ENCODE results near the gene CCDC92B.

Gene CCDC92B

DNA sequence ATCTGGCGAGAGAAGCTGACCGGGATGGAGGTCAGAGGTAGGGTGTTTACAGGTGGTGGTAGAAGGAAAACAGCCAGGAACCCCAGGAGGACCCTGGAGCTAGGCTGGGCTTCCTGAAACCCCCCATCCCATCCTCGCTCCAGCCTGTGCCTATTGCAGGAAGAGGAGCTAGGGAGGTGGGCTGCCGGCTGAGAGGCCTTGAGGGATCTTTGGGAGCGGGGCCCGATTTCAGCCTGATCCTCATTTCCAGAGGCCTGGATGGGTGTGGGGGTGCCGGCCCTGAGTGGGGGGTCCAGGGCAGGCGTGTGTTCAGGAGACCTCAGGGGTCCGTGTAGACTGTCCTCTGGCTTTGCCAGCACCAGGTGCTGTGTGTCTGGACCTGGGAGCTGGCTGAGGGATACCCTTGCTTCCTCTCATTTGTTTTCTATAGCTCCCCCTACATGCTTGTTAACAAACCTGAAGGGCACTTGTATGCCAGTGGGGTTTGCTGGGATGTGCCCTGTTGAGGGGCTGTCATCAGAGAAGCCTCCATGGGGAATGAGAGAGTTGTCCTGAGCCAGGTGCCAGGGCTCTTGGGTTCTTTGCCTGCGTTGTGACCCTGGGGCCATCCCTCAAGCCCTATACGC is 27.9 kb upstream of the CCDC92B start:
- DNase-seq, result no peak

DNA sequence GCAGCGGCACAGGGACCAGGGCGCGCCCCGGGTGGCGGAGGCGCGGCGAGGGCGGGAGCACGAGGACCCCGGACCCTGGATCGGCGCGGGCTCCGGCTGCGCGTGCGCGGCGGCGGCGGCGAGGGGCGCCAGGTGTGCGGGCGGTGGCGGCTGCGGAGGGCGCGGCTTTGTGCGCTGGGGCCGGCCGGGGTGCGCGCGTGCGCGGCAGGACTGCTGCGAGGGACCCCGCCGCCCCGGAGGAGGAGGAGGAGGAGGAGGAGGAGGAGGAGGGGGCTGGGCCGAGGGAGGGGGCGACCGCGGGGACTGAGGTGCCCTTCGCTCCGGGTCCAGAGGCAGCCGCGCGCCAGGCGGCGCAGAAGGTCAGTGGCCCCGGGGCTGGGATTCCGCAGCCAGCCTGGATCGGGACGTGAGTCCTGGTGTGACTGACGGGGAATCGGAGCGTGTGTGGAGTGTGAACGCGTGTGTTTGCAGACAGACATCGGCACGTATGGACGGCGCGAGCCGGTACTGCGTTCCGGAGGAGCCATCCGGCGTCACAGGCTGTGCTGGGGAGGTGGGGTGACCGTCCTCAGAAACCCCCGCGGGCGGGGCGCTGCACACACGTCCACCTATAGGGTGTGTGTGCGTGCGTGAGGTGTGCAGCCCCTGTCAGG is 27.3 kb upstream of the CCDC92B start:
- no peak for DNase-seq

DNA sequence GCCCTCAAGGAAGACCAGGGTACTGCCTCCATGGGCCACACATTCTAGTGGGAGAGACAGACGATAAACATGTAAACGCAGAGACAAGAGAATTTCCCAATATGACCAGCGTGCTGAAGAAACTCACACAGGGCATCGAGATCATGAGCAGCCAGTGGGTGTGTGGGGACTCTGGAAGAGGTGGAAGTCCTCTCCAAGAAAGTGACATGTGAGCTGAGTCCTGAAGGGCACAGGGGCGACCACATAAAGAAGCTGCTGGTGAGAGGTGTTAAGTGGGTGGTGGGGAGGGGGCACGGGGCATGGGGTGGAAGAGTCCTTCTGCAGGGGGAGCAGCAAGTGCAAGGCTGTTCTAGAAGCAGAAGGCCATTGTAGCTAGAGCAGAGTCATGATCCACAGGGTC is 25.8 kb upstream of the CCDC92B start:
- no peak for DNase-seq

GRCh38 chr17:2770129-2770528 is 20.7 kb upstream of the CCDC92B start:
- no peak for DNase-seq

GRCh38 chr17:2758870-2759269 is 9.4 kb upstream of the CCDC92B start:
- no peak for DNase-seq

- no peak for DNase-seq
Measured at GRCh38 chr17:2755891-2756724, 6.7 kb upstream of the CCDC92B start.

- no peak for DNase-seq
Measured at GRCh38 chr17:2751491-2751890, 2.0 kb upstream of the CCDC92B start.

DNA sequence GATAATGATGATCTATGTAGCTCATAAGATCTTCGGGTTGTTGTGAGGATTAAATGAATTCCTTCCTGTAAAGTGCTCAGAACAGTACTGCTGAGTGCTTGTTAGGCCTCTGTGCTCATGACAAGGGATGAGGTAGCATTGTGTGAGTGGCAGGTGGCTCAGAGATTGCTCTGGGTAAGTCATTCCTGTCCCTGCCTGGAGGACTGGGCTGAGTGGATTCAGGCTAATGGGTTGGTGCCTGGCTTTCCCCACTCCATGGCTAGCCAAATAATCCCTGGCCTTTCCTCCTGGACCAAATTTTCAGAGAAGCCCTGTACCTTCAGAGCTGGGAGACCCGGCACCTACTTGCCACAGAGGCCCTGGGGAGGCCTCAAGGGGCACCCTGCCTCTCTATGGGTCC is 1.3 kb upstream of the CCDC92B start:
- no peak for DNase-seq

DNA sequence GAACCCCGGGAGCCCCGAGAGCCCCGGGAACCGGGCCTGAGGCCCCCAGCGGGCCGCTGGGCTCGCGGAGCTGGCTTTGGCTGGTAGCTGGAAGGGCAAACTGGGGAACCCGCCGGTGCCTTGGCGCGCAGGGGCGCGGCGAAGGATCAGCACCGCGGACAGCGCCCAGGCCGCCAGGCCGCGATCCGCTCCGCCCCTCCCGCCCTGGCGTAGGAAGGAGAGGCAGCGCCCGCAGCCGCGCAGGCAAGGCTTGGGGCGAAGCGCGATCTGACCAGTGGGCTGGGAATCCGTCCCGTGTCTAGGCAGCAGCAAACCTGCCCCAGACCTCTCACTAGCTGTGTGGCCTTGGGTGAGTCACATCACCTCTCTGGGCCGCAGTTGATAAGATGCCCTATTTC is 331 bp upstream of the CCDC92B start:
- DNase-seq, result no peak

DNA sequence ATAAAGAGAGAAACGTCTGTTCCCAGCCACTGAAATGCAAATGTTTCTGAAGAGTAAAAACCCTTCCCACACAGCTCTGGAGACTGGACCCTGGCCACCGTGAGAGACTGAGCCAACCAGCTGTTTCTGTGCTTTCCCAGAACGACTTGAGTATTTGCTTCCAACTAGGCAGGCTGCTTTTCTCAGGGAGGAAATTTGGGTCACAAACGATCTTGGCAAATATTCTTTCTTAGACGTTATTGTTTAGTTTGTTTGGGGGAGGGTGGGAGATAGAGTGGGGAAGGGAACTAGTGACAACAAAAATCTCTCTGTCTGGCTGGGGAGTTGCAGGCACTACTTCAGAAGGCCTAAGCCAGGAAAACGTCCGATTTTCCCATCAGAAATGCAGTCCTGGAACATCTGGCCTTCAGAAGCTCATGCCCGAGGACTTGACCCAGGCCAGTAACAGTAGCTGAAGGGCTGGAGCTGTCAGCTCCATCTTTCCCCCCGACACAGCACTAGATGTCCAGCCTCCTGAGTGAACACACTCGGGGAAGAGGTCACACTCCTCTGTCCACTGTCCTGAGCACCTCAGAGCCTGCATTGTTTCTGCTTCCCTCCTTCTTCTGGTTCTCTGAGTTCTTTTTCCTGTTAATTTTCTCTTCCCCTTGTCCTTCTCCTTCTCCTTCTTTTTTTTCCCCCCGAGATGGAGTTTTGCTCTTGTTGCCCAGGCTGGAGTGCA is 4.0 kb downstream of the CCDC92B start:
- no peak for DNase-seq

GRCh38 chr17:2737693-2738092 is 11.8 kb downstream of the CCDC92B start:
- DNase-seq, result no peak

DNA sequence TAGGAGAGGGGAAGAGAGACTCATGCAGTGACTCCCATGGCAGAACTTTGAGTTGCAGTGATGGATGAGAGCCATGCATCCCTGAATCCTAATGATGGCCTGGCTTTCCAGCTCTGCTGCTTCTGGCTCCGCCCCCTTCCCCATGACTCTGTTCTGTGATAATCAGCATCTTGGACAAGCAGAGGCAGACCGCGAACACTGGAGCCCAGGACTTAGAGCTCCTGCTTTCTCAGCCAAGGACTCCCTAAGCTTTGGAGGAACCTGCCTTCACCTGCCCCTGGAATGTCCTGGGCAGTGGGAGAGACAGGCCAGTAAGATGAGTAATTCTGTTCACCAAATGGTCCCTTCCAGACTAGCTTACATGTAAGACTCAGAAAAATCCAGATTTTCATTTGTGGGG is 12.5 kb downstream of the CCDC92B start:
- no peak for DNase-seq

DNA sequence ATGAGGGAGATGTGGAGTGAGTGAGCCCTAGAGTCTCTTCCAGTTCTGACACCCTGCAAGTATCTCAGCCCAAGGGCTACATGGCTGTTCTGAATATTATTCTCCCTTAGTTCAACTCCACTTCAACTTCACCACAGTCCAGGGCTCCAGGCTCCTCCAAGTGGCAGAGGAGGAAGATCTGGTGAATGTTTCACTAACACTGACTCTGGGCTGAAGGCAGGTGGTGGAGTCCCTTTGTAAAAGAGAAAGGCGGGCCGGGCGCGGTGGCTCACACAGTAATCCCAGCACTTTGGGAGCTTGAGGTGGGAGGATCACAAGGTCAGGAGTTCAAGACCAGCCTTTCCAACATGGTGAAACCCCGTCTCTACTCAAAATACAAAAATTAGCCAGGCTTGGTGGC is 13.6 kb downstream of the CCDC92B start:
- DNase-seq, result no peak

GRCh38 chr17:2734939-2735338 is 14.5 kb downstream of the CCDC92B start:
- no peak for DNase-seq

GRCh38 chr17:2731807-2732206 is 17.6 kb downstream of the CCDC92B start:
- DNase-seq, result no peak

- DNase-seq, result no peak
Measured at GRCh38 chr17:2730764-2731353, 18.6 kb downstream of the CCDC92B start.

GRCh38 chr17:2724784-2725164 is 24.7 kb downstream of the CCDC92B start:
- no peak for DNase-seq

DNA sequence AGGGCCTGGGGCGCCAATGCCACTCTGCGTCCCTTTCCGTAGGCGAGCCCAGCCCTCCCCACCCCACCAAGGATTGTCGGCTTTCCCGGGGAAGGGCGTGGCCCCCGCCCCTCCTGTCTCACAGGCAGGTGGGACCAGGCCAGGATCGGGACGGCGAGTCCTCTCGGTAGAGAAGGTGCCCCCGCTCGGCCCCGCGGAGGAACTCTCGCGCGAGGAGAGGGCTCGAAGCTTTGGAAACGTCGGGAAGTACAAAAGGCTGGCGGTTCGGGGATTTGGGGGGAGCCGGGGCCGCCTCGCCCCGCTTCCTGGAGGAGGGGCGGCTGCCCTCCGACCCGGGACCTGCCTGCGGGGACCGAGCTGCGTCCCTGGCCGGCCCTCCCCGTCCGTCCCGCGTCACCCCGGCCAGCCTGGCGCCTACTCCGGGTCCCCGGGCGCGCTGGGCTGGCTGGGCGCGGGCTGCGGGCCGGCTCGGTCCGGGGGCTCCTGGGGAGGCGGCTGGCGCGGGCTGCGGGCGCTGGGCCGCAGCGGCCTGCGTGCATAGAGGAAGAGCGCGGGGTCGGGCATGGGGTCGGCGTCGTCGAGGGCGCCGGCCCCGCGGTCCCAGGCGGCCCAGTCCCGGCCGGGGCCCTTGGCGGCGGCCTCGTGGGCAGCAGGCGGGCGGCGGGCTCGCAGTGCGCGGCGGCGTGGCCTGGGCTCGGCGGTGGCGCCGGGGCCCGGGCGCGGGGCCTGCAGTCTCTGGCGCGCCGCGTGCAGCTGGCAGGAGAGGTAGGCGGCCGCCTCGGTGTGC is 25.3 kb downstream of the CCDC92B start:
- peak; percentile 37 for DNase-seq

DNA sequence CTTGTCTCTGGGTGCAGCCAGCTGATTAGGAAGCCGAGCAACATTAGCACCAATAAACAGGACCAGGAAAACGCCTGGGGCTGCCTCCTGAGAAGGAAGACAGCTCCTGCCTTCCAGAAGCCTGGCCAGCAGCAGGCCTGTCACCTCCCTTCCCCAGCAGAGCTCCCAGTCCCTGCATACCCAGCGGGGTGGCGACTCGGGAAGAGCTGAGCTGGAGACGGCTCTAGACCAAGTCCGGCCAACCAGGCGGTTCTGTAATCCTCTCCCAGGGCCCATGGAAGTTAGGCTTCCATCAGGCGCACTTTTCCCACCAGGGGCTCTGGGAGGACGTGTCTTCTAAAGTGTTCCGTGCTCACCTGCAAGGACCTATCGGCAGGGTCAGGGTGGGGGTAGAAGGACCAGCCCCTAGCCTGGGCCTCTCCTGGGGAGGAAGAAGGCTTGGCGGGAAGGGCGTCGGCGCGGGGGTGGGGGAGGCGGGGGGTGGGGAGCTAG is 25.9 kb downstream of the CCDC92B start:
- DNase-seq, result peak; percentile 12

GRCh38 chr17:2722611-2723010 is 26.8 kb downstream of the CCDC92B start:
- DNase-seq, result no peak

GRCh38 chr17:2721603-2722002 is 27.8 kb downstream of the CCDC92B start:
- DNase-seq, result no peak

DNA sequence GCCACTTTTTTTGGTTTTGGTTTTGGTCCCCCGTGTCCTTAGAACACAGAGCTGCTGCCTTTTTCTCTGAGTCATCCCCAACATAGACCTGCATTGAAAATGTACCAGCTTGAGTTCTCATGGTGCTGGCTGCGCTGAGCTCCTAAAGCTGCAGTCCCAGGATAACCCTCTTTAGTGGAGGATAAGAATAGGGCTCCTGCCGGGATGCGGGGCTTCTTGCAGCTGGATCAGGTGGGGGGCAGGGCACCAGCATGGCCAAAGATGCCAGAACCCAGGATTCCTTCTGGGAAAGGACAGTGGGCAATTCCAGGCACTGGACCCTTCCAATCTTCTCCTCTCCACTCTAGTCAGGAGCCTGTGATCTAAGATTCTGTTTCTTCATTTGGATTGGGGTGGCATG is 29.6 kb downstream of the CCDC92B start:
- DNase-seq, result no peak

Data from DMS153 (cell line).